GM21723 (cell line): ENCODE results near the gene NACC2.

Experiments used
- ATAC-seq: cut with Tn5 transposase; IDR thresholded peaks from one replicate; pipeline ENCODE4 v1.9.1; 2021; ENCODE audit warnings: mild to moderate bottlenecking, moderate library complexity; ENCODE audit not compliant: unreplicated experiment

NACC2 gene

GRCh38 chr9:136058084-136058483 lies 37.0 kb downstream of the NACC2 start:
- ATAC-seq = no peak

GRCh38 chr9:136057236-136058081 lies 37.6 kb downstream of the NACC2 start:
- ATAC-seq = no peak

- no peak for ATAC-seq
These were observed 38.4 kb downstream of the NACC2 start for GRCh38 chr9:136056546-136057235.

- ATAC-seq = no peak
These were observed 39.2 kb downstream of the NACC2 start for GRCh38 chr9:136055715-136056545.

GRCh38 chr9:136054798-136055714 lies 40.0 kb downstream of the NACC2 start:
- no peak for ATAC-seq

GRCh38 chr9:136054146-136054545 lies 40.9 kb downstream of the NACC2 start:
- no peak for ATAC-seq

- no peak for ATAC-seq
These were observed 41.3 kb downstream of the NACC2 start for GRCh38 chr9:136053757-136054142.

GRCh38 chr9:136052991-136053756 lies 41.9 kb downstream of the NACC2 start:
- ATAC-seq = no peak

GRCh38 chr9:136052472-136052880 lies 42.6 kb downstream of the NACC2 start:
- no peak for ATAC-seq

- no peak for ATAC-seq
These were observed 43.1 kb downstream of the NACC2 start for GRCh38 chr9:136051837-136052471.

GRCh38 chr9:136051453-136051836 lies 43.6 kb downstream of the NACC2 start:
- ATAC-seq = no peak

GRCh38 chr9:136050701-136051452 lies 44.2 kb downstream of the NACC2 start:
- no peak for ATAC-seq

- ATAC-seq = no peak
These were observed 44.8 kb downstream of the NACC2 start for GRCh38 chr9:136050266-136050700.

GRCh38 chr9:136049491-136050265 lies 45.4 kb downstream of the NACC2 start:
- ATAC-seq = no peak

- no peak for ATAC-seq
These were observed 46.3 kb downstream of the NACC2 start for GRCh38 chr9:136048560-136049411.

- no peak for ATAC-seq
These were observed 47.1 kb downstream of the NACC2 start for GRCh38 chr9:136047775-136048559.
